GM13976 (cell line): Measurements from ENCODE around the gene SEMA3A.

Experiments used
- DNase-seq: peaks from one replicate; pipeline ENCODE4 v3.0.0; 2012; ENCODE audit warnings: low spot score
- in situ Hi-C: fragments of 300-500 bp; cut with MboI; formaldehyde crosslinking; loops from one replicate; pipeline ENCODE4 v1.12.0; 2022; ENCODE audit warnings: low sequenced_read_pairs, mixed read lengths, inconsistent platforms; ENCODE audit not compliant: unreplicated experiment
- TF ChIP-seq, protein P1 (sequence below): IDR thresholded peaks from 2 replicates; pipeline ENCODE4 v1.5.1; 2012; ENCODE audit warnings: borderline replicate concordance, mild to moderate bottlenecking; ENCODE audit not compliant: insufficient read depth; ENCODE audit errors: extremely low read depth, missing control alignments, control extremely low read depth

The SEMA3A gene

DNA sequence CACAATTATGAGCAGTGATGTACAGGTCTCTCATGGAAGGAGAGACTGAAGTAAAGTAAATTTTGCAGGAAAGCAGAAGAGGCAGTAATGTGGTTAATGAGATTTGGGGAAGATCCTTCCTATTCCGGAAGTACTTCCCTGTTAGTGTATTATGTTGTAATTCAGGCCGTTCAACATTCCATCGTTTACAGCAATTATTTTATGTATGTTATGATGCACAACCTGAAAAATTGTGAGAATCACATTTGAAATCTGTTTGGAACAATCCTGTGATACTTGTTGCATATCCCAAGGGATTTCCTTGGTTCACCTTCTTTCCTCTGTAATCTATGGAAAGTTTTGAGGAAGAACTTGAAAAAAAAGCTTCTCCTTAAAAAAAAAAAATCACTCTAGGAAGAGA, 247.8 kb downstream of the SEMA3A start:
- DNase-seq = no peak
- TF ChIP-seq, protein P1, sequence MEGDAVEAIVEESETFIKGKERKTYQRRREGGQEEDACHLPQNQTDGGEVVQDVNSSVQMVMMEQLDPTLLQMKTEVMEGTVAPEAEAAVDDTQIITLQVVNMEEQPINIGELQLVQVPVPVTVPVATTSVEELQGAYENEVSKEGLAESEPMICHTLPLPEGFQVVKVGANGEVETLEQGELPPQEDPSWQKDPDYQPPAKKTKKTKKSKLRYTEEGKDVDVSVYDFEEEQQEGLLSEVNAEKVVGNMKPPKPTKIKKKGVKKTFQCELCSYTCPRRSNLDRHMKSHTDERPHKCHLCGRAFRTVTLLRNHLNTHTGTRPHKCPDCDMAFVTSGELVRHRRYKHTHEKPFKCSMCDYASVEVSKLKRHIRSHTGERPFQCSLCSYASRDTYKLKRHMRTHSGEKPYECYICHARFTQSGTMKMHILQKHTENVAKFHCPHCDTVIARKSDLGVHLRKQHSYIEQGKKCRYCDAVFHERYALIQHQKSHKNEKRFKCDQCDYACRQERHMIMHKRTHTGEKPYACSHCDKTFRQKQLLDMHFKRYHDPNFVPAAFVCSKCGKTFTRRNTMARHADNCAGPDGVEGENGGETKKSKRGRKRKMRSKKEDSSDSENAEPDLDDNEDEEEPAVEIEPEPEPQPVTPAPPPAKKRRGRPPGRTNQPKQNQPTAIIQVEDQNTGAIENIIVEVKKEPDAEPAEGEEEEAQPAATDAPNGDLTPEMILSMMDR = no peak
- in situ Hi-C loops = no loop called here

DNA sequence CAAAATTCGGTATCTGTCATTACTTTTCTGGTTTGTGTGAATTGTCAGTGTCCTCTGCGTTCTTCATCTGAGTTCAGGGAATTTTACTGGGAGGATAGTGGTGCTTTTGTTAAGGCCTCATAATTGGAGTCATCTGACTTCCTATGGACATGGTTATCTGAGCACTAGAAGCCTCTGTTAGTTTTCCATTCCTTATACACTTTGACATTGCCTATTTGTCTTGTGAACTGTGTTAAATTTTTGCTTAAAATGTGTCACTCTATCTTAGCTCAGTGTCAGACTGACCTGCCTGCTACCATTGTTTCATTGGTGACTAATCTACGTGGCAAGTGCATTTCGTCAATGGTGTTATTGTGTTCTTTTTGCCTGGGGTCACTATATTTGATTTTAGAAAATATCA, 253.3 kb downstream of the SEMA3A start:
- in situ Hi-C loops = no loop called here

DNA sequence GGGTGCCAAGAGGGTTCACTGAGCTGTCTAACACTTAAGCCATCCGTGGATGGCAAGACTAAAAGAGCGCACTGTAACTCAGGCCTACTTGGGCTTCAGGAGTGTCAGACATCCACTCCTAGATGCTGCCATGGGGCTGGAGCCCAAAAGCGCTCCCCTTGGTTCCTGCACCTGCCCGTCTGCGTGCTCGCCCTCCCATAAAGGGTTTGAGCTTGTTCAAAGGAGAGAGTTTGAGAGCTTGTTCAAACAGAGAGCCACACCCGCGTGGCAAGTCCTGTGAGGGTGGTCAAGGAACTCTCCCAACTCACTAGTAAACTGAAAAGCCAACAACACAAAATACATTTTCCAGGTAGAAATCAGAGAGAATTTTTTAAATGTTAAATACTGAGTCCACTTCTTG, 256.7 kb downstream of the SEMA3A start:
- TF ChIP-seq, protein P1 = no peak
- DNase-seq = no peak
- in situ Hi-C loops = no loop called here

More for the DNA sequence above, 253.3 kb downstream of the SEMA3A start:
- TF ChIP-seq, protein P1 = no peak
- DNase-seq = no peak

DNA sequence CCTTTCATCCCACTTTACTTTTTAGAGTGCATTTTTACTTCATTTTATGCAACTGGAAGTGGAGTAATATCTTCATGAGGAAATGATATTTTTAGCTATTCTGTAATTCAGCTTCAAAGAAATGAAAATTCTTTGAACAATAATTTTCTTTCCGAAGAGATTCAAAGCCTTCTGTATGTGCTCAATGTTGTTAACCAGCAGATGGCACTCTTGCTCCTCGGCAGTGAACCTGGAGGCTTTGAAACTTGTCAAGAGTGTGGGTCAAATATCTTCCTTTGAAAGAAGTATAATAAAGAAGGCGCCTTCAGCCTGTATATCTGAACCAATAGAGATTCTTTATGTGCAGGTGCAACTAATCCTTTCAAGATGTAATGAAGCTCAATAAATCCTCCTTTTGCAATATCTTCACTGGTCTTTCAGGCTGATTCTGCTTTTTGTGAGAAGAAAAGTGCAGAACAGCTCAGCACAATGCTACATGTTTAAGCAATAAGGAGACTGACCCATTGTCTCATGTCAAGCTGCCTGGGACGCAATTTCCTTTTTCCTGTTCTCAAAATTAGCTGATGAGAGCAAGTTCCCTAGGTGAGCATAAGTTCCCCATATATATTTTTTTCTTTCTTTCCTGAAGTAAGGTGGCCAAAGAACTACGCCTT, 258.4 kb downstream of the SEMA3A start:
- in situ Hi-C loops = no loop called here
- TF ChIP-seq, protein P1 = peak; percentile 82
- DNase-seq = peak; percentile 50

DNA sequence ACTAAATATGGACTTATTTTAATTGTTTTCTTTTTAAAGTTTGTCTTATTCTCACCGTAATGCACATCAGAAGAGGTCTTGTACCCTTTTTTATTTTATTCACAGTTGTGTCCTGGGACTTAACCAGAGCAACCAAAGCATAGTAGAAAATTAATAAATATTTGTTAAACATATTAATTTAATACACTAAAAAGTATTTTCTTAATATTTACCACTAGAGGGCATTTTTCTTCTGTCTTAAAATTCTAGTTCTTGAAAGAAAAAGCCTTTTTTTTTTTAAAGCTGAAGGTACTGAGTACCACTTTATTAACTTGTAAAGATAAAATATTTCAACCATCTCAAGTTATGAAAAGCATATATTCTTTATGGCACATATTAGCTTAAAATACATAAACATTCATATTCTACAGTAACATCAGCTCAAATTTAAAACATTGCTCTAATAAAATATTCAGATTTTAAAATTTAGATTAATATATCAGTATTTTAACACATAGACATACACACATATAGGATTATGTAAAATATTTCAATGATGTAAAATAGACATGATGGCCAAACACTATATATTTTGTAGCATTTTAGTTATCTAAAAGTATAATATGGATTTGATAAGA, 260.4 kb downstream of the SEMA3A start:
- TF ChIP-seq, protein P1 = no peak
- no peak for DNase-seq
- in situ Hi-C loops = no loop called here

DNA sequence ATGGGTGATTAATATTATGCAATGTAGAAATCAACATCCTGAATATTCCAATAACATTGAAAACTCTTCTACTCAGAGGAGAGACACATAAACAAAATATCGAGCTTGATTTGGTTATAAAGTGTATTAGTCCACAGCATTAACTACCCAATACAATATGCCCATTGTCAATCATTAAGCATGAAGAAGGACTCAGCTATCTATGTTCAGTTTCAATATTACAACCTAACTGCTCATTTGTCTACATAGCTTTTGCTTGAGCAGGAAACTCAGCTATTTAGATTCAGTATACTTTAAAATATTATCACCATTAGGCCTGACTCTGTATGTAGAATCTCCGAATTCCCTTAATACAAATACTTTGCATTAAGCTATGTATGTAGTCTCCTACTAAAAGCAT, 262.6 kb downstream of the SEMA3A start:
- DNase-seq = no peak
- TF ChIP-seq, protein P1 = no peak
- in situ Hi-C loops = no loop called here
